HepG2 (cell line): ENCODE measurements around the gene GAL3ST2. TPM values are rescaled to one million over a fixed set of nuclear protein-coding genes. Genes with fewer than 3 reads are reported as not detected.

Source experiments
- ASH2L ChIP-seq: fragments of 300-600, 200-600 bp; sonication (generic); IDR thresholded peaks from 2 replicates; pipeline ENCODE4 v1.7.0; 2017; ENCODE audit warnings: low read depth, mild to moderate bottlenecking, moderate library complexity, mixed read lengths, low read length; ENCODE audit not compliant: insufficient read length
- CBX5 ChIP-seq: sonication (generic); formaldehyde crosslinking; IDR thresholded peaks from 2 replicates; pipeline ENCODE4 v1.4.0; 2020; ENCODE audit warnings: missing genetic modification reagents, borderline replicate concordance
- HDAC2 ChIP-seq: sonication (generic); formaldehyde crosslinking; IDR thresholded peaks from 2 replicates; pipeline ENCODE4 v1.4.0; 2020; ENCODE audit warnings: missing genetic modification reagents
- IRF2 ChIP-seq: IDR thresholded peaks from 2 replicates; pipeline ENCODE4 v1.6.1; 2018; ENCODE audit warnings: missing genetic modification reagents, missing compliant biosample characterization
- IRX3 ChIP-seq: sonication (generic); formaldehyde crosslinking; IDR thresholded peaks from 2 replicates; pipeline ENCODE4 v1.8.1; 2023; ENCODE audit warnings: mild to moderate bottlenecking, low read depth, missing genetic modification reagents, borderline replicate concordance
- MIER2 ChIP-seq: IDR thresholded peaks from 2 replicates; pipeline ENCODE4 v1.6.1; 2016; ENCODE audit warnings: missing biosample characterization, missing genetic modification reagents
- MLLT10 ChIP-seq: sonication (generic); formaldehyde crosslinking; IDR thresholded peaks from 2 replicates; pipeline ENCODE4 v1.4.0; 2020; ENCODE audit warnings: missing genetic modification reagents
- PHF5A ChIP-seq: IDR thresholded peaks from one replicate; pipeline ENCODE4 v1.6.1; 2018; ENCODE audit warnings: low read depth, missing genetic modification reagents; ENCODE audit not compliant: unreplicated experiment
- TEAD2 ChIP-seq: sonication (generic); formaldehyde crosslinking; IDR thresholded peaks from 2 replicates; pipeline ENCODE4 v1.9.0; 2021; ENCODE audit warnings: missing genetic modification reagents
- TGIF2 ChIP-seq: IDR thresholded peaks from 2 replicates; pipeline ENCODE4 v1.6.1; 2016; ENCODE audit warnings: control low read depth, missing compliant biosample characterization
- TMF1 ChIP-seq: sonication (generic); formaldehyde crosslinking; IDR thresholded peaks from 2 replicates; pipeline ENCODE4 v1.8.1; 2022; ENCODE audit warnings: low read depth, missing genetic modification reagents
- ZFP37 ChIP-seq: sonication (generic); formaldehyde crosslinking; IDR thresholded peaks from 2 replicates; pipeline ENCODE4 v1.4.0; 2020; ENCODE audit warnings: missing genetic modification reagents, borderline replicate concordance
- ZNF207 ChIP-seq: fragments of 450-650 bp; IDR thresholded peaks from 2 replicates; pipeline ENCODE4 v1.6.1; 2016; ENCODE audit warnings: antibody characterized with exemption, borderline replicate concordance
- ZNF644 ChIP-seq: IDR thresholded peaks from 2 replicates; pipeline ENCODE4 v1.6.1; 2016; ENCODE audit warnings: low read depth
- ZNF850 ChIP-seq: sonication (generic); formaldehyde crosslinking; conservative IDR thresholded peaks from 2 replicates; pipeline ENCODE4 v1.9.0; 2021; ENCODE audit warnings: mild to moderate bottlenecking, missing genetic modification reagents
- polyA plus RNA-seq, 8 experiments: library from polyadenylated mRNA; depleted of rRNA in 3 of 8; stranded (reverse) in 7 of 8; unstranded in 1 of 8; fragments of >200 nt; fragmentation: Illumina TruSeq in 4 of 8; extraction: Trizol in 4 of 8; gene quantifications; 2 replicates each; pipeline versions ENCODE4 v1.2.1 to v1.2.3, GENCODE V29; 2011 to 2016; ENCODE audit warnings: low read depth in 4 of 8, missing spikeins in 1 of 8, mixed read lengths in 1 of 8; ENCODE audit not compliant: insufficient read depth in 1 of 8
- total RNA-seq, 5 experiments: library from RNA; depleted of rRNA; stranded (reverse); fragments of >200 nt; fragmentation: Illumina TruSeq; extraction: Trizol; gene quantifications; 2 replicates each; pipeline ENCODE4 v1.2.3, GENCODE V29; 2016; ENCODE audit warnings: low read depth in 1 of 5
- TF ChIP-seq, protein P1 (sequence below): sonication (generic); formaldehyde crosslinking; IDR thresholded peaks from 2 replicates; pipeline ENCODE4 v1.5.1; 2020; ENCODE audit warnings: mild to moderate bottlenecking, missing genetic modification reagents, moderate library complexity
- TF ChIP-seq, protein P2 (sequence below): sonication (generic); formaldehyde crosslinking; IDR thresholded peaks from 2 replicates; pipeline ENCODE4 v1.8.0; 2022; ENCODE audit warnings: missing genetic modification reagents, mild to moderate bottlenecking, borderline replicate concordance
- TF ChIP-seq, protein P3 (sequence below): sonication (generic); formaldehyde crosslinking; IDR thresholded peaks from 2 replicates; pipeline ENCODE4 v1.5.1; 2020; ENCODE audit warnings: mild to moderate bottlenecking, missing genetic modification reagents
- TF ChIP-seq, protein P4 (sequence below): sonication (generic); formaldehyde crosslinking; IDR thresholded peaks from 2 replicates; pipeline ENCODE4 v1.8.1; 2022; ENCODE audit warnings: mild to moderate bottlenecking, missing genetic modification reagents
- TF ChIP-seq, protein P5 (sequence below): sonication (generic); formaldehyde crosslinking; IDR thresholded peaks from 2 replicates; pipeline ENCODE4 v1.5.1; 2020; ENCODE audit warnings: missing genetic modification reagents, mild to moderate bottlenecking, borderline replicate concordance

The GAL3ST2 gene
- total and polyA plus RNA-seq, 2 of the 13 experiments (the other 11 are each of a cell fraction or from before 2014, with no cell fraction given) = 0.17 to 0.20 TPM

DNA sequence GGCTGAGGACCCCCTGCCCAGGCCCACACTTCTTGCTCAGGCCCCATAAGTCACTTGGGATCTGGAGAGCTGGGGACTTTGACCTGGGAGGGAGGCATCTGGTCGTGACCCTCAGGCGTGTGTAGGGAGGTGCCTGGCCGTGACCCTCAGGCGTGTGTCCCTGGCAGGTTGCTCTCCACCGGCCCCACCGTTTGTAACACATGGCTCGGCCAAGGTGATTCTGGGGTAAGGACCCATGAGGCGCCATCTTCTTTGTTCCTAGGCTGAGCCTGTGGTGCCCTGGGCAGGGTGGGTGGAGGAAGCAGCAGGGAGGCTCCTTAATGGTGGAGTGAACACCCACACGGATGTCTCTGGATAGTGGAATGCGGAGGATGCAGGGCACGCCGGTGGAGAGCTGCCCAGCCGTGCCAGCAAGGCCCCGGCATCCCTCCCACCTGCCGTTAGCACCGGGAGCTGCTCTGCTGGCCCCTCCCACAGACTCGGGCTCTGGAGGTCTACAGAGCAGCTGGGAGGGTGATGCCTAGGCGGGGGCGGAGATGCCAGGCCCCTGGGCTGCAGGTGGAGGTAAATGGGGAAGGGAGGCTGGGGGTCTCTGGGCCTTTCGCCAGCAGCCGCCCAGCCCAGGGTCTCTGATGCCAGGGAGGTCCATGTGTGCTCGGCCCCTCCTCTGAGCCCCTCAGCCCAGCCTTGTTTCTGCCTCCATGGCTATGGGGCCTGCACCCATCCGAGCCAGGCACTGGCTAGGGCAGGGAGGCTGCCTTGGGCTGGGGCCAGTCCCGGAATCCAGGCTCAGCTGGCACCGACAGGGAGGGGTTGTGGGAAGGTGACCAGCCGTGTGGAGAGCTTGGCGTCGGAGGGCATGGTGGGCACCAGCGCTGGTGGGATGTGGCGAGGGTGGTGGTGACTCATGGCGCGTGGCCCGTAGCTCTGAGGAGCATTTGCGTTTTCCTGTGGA, 1.1 kb upstream of the GAL3ST2 start (continued):
- TF ChIP-seq, protein P1, sequence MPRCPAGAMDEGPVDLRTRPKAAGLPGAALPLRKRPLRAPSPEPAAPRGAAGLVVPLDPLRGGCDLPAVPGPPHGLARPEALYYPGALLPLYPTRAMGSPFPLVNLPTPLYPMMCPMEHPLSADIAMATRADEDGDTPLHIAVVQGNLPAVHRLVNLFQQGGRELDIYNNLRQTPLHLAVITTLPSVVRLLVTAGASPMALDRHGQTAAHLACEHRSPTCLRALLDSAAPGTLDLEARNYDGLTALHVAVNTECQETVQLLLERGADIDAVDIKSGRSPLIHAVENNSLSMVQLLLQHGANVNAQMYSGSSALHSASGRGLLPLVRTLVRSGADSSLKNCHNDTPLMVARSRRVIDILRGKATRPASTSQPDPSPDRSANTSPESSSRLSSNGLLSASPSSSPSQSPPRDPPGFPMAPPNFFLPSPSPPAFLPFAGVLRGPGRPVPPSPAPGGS (CRISPR knock-in tag) = no peak
- TF ChIP-seq IRX3 (CRISPR knock-in tag) (no peak), ZNF207 (no peak), TMF1 (CRISPR knock-in tag) (no peak), MLLT10 (CRISPR knock-in tag) (no peak), HDAC2 (no peak), CBX5 (no peak), ZNF644 (CRISPR knock-in tag) (peak; percentile 83), ASH2L (peak; percentile 0), TGIF2 (peak; percentile 16), IRF2 (CRISPR knock-in tag) (0 out of 2 replicates have a peak, but pooled peaks have one; percentile 19), MIER2 (no peak), TEAD2 (no peak), ZNF850 (CRISPR knock-in tag) (no peak), ZFP37 (CRISPR knock-in tag) (no peak; the same call in 1 of the 2 replicates), PHF5A (CRISPR knock-in tag) (no peak)
- TF ChIP-seq, protein P2, sequence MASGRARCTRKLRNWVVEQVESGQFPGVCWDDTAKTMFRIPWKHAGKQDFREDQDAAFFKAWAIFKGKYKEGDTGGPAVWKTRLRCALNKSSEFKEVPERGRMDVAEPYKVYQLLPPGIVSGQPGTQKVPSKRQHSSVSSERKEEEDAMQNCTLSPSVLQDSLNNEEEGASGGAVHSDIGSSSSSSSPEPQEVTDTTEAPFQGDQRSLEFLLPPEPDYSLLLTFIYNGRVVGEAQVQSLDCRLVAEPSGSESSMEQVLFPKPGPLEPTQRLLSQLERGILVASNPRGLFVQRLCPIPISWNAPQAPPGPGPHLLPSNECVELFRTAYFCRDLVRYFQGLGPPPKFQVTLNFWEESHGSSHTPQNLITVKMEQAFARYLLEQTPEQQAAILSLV = no peak
- TF ChIP-seq, protein P3, sequence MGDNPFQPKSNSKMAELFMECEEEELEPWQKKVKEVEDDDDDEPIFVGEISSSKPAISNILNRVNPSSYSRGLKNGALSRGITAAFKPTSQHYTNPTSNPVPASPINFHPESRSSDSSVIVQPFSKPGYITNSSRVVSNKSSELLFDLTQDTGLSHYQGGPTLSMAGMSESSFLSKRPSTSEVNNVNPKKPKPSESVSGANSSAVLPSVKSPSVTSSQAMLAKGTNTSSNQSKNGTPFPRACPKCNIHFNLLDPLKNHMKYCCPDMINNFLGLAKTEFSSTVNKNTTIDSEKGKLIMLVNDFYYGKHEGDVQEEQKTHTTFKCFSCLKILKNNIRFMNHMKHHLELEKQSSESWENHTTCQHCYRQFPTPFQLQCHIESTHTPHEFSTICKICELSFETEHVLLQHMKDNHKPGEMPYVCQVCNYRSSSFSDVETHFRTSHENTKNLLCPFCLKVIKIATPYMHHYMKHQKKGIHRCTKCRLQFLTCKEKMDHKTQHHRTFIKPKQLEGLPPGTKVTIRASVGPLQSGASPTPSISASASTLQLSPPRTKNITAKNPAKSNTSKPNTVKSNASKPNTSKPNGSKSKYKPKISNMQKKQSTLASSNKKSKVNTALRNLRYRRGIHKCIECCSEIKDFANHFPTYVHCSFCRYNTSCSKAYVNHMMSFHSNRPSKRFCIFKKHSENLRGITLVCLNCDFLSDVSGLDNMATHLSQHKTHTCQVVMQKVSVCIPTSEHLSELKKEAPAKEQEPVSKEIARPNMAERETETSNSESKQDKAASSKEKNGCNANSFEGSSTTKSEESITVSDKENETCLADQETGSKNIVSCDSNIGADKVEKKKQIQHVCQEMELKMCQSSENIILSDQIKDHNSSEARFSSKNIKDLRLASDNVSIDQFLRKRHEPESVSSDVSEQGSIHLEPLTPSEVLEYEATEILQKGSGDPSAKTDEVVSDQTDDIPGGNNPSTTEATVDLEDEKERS (CRISPR knock-in tag) = no peak; the same call in 1 of the 2 replicates
- TF ChIP-seq, protein P4, sequence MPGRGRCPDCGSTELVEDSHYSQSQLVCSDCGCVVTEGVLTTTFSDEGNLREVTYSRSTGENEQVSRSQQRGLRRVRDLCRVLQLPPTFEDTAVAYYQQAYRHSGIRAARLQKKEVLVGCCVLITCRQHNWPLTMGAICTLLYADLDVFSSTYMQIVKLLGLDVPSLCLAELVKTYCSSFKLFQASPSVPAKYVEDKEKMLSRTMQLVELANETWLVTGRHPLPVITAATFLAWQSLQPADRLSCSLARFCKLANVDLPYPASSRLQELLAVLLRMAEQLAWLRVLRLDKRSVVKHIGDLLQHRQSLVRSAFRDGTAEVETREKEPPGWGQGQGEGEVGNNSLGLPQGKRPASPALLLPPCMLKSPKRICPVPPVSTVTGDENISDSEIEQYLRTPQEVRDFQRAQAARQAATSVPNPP = no peak
- TF ChIP-seq, protein P5, sequence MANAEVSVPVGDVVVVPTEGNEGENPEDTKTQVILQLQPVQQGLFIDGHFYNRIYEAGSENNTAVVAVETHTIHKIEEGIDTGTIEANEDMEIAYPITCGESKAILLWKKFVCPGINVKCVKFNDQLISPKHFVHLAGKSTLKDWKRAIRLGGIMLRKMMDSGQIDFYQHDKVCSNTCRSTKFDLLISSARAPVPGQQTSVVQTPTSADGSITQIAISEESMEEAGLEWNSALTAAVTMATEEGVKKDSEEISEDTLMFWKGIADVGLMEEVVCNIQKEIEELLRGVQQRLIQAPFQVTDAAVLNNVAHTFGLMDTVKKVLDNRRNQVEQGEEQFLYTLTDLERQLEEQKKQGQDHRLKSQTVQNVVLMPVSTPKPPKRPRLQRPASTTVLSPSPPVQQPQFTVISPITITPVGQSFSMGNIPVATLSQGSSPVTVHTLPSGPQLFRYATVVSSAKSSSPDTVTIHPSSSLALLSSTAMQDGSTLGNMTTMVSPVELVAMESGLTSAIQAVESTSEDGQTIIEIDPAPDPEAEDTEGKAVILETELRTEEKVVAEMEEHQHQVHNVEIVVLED (CRISPR knock-in tag) = no peak
